Dermis blood vessel endothelial cell (primary cell): ENCODE data around the gene ADAM15. TPM values are rescaled to one million over a fixed set of nuclear protein-coding genes. Genes with fewer than 3 reads are reported as not detected.
A peak's percentile ranks its signal among the peaks of the same experiment; 100 is the strongest.

Source experiments
- DNase-seq: peaks from one replicate; pipeline ENCODE4 v3.0.0; 2010
- total RNA-seq: library from RNA; depleted of rRNA; stranded (reverse); fragments of >200 nt; gene quantifications from 2 replicates; pipeline ENCODE4 v1.2.3, GENCODE V29; 2014

The ADAM15 gene
- total RNA-seq, 1 donor from 2014 or later, result 289 TPM

DNA sequence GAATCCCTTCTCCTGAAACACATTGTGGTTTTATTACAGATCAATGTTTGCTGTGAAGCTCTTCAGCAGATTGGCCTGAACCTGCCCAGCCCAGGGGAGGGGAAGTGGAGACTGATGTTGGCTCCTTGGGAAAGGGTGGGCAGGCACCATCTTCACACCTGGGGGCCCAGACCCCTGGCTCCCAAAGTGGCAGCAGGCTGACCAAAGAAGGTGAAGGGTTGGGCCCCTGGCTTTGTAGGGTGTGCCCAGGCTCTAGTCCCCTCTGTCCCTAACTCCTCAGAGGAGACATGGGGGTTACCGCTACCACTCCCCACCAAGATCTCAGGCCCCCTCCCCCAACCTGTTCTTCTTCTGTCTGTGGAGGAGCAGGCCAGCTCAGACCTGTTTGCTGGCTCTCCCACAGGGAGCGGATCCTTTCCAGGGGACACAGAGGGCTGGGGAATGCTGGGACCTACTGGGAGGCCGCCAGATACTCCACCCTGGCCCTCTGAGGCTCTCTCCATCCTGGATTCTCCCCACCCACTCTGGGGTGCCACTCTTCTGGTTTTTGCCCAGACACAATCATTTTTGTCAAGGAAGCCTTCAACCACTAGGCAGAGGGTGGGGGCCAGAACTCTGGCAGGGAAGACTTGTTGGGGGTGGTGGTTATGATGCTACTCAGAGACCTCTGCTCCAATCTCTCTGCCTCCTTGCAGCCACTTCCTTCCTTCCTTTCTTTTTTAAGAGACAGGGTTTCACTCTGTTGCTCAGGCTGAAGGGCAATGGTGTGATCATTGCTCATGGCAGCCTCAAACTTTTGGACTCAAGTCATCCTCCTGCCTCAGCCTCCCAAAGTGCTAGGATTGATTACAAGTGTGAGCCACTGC is 22.5 kb downstream of the ADAM15 start:
- DNase-seq, result no peak

DNA sequence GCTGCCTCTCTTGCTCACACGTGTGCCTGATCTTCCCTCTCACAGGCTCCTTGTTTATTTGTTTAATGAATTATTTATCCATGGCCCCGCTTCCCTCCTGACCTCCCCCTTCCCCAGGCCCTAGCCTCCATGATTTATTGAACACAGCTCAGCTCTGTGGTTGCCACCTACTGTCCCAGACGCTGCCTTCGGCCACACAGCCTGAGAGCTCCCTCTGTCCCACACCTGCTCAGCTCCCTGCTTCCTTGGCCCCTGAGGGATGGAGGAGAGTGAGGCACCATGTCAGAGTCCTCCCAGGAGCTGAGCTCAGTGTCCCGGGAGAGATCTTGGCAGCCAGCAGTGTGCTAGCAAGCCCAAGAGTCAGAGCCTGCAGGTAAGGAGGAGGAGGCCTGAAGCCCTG is 24.4 kb downstream of the ADAM15 start:
- DNase-seq, result no peak

DNA sequence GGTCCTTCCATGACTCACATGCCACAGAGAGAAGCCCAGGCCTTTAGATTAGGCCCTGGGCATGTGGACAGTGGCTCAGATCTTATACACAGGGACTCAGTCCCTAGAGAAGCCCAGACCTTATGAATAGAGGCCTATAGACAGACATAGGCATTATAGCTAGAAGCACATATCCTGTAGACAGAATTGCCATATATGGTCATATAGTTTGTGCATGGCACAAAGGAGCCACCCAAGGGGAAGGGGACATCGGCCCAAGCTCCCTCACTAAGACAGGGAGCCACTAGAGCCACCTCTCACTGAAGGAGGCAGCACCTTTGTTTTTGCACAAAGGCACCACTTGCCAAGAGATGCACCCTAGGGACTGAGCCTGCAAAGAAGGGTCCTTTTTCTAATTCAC is 25.3 kb downstream of the ADAM15 start:
- no peak for DNase-seq

DNA sequence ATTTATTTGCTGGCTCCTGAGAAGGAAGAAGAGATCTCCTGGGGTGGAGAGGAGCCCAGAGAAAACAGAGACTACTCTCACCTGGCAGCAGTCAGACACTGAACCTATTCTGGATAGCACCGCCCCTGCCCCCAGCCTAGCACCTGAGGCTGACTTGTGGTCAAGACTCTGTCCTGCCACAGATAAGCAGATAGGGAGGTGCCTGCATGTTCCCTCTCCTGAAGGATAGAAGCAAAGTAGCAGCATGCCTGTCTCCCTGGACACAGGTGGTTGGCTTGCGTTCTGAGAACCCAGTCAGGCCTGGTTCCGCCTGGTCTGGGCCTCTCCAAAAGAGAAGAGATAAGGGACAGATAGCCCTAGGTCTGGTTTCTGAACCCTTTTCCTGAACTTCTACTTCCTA is 26.2 kb downstream of the ADAM15 start:
- no peak for DNase-seq

DNA sequence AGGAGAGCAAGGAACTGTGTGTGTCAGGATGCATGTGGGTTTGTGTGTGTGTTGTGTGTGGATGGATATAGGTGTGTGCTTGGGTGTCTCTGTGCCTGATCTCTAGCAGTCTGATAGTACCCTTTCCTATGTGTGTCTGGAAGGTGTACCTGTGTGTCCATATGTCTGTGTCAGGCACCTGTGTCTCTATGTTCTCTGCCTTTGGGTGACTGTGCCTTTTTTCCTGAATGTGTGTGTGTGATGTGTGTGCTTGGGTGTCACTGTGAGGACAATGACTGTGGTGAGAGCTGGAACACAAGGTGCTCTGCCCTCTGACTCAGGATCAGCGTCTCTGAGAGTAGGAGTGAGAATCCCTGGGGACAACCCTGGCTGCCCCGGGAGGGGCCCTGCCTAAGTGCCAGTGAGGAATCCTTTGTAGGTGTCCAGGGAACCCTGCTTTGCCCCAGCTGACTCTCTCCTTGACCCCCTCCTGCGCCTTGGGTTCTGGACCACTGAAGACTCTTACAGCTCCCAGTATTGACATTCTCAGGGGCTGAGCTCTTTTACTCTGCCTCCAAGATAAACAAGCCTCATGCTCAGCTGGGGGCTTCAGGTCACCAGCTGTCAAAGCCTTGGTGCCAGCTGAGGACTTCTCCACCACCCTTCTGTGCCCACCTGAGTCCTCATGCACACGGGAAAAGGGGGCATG is 26.8 kb downstream of the ADAM15 start:
- no peak for DNase-seq

DNA sequence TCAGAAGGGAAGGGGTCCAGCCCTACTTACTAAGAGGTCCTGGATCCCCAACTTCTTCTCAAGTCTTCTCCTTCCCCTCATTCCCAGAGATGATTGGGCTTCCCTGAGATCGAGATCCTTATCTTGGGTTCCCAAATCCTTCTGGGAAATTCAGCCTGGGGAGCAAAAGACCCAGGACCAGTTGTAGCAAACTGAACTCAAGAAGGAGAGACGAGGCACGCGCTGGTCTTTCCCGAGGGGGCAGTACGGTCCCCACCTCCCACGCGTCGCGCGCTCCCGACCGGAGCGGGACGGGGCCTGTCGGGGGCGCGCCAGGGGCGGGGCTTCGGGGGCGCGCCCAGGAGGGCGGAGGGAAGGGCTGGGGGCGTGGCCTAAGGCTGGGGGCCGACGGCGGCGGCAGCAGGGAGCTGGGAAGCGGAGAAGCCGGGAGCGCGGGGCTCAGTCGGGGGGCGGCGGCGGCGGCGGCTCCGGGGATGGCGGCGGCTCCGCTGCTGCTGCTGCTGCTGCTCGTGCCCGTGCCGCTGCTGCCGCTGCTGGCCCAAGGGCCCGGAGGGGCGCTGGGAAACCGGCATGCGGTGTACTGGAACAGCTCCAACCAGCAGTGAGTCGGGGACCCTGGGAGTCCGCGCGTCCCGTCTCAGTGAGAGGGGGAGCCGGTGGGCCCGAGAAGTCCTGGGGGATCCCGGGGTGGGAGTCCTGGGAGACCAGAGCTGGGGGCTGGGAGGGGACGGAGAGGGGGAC is 27.5 kb downstream of the ADAM15 start, which contains the start of gene EFNA3:
Gene EFNA3 (plus strand): TSS at position 369 of the 741 bp plus-strand sequence. CDS start 105 bp downstream, at position 474.
- DNase-seq, result peak; percentile 71

DNA sequence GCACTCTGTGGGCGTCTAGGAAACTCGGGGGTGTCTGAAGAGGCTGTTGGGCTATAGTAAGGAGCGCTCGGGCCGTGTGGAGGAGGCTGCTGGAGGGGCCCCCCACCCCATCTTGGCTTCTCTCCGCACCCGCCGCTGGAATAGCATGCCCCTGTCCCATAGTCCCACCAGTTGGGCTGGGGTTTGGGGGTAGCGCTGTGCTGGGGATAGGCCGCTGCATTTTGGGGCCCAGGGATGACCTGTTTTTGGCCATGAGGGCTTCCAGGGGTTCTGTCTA is 28.0 kb downstream of the ADAM15 start:
- DNase-seq, result no peak

DNA sequence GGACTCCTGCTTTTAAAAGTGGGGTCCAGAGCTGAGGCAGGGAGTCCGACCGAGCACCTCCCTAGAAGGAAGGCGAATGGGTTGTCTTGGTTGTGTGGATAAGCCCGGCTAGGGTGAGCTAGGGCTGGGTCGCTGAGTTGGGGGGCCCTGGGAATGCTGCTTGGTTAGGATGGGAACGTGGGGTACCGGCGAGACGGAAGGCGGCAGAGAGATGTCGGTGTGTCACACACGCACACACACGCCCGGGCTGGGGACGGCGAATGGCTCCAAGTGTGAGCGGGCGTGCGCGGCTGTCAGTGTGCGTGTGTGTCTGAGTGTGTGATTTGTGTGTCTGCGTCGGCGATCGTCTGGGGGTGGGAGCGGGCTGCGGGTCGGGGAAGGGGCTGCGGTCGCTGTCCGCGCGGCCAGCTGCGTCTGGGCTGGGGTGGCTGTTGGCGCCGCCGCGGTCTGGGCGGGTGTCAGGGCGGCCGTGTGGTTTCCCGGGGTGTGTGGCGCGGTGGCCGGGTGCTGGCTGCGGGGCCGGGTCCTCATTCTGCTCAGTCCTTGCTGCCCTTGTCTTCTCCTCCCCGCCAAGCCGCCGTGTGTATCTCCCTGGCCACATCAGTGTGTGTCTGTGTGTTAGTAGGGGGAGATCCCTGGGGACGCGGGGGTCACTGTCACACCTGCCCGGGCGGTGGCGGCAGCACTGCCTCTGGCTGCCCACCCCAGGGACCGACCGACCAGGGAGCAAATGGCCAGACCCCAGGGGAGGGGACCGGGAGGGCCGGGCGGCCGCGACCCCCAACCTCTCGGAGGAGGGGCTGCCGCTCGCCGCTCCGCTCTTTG is 28.6 kb downstream of the ADAM15 start:
- no peak for DNase-seq

DNA sequence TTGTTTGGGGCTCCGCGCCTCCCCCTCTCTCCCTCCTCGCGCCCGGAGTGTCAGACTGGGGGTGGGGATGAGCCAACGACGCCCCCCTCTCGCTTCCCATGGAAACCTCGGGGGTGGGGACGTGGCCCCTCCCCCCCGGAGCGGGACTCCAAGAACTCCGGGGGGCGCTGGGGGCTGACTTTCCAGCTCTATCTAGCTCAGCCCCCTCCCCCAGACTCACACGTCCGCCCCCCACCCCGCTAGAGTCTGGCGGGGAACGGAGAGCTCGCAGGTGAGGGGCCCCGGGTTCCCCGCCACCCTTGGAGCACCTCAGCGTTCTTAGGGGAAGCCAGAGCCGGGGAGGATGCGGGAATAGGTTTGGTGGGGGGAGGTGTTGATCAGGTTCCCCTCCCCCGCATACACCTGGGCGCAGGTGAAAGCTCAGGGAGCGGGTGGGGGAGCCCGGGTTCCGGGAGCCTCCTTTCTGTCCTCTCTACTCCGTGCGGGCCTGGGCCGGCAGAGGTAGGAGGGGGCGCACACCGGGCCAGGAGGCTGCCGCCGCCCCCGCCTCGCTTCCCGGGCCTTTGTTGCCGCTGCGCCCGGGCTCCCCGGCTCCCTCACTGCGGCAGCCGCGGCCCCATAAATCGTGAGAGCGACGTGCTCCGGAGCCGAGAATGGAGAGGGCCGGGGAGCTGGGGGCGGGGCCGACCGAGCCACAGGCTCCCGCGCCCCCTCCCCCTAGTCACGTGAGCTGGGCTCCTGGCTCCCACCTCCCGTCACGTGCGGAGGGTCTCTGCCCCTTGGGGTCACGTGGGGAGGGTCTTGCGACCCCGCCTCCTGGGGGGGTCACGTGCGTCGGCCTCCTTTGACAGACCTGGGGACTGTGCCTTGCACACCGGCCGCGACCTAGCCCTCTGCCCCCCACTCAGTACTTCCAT is 29.5 kb downstream of the ADAM15 start:
- DNase-seq, result no peak

DNA sequence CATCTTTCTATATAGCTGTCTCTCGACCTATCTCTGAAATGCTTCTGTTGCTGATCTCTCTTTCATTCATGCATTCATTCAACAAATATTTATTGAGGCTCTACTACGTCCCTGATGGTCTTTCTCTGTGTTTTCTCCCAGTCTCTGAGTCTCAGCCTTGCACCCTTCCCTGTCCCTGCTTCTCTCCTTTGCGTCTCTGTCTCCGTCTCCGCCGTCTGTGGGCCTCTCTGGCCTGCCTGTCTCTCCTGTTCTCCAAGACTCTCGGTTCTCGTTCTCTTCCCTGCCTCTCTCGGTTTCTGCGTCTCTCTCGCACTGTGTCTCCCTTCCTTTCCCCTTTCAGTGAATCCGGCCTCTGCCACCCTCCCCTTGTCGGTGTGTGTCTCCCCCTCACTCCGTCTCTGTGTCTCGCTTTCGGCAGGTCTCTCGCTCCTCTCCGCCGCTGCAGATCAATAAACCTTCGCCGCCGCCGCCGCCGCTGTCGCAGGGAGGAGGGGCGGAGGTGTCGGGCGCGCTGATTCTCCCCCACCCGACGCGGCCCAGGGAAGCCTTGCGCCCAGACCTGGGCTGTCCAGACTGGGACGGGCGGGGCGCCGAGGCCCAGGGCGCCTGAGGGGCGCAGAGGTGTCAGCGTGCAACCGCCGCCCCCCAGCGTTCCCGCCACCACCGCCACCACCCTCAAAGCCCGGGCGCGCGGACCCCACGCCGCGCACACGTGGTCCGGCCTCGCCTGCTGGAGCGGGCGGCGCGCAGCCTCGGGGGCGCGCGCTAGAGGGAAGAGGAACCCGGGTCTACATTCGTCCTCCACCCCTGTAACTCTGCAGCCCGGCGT is 30.6 kb downstream of the ADAM15 start:
- DNase-seq, result no peak

DNA sequence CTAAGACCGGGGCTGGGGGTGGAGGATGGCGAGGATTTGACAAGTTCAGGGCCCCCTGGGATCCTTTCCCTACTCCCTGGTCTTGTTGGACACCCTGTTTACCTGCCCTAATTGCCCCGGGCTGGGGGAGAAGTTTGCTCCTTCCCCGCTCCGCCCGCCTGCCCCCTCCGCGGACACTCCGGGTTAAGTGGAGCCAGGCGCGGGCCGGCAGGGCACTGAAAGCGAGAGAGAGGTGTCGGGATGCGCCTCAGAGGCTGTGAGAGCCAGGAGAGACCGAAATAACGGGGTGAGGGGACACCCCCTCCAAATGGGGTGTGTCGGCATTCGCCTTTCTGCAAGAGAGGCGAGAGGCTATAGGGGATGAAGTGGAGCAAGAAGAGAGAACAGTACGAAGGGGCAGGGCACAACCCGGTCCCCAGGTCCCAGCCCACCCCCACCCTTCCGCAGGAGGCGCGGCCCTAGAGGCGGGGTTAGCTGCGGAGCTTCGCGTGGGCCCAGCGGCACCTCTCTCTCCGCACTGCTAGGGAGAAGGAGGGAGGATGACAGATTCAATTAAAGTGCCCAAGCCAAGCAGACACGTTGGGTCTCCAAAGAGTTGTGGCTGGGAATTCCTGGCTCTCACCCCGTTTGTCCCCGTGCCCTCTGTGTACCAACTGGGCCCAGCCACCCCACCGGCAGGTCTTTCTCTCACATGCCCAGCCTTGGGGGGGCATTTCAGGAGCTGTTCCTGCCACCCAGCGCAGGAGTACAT is 31.4 kb downstream of the ADAM15 start:
- no peak for DNase-seq

DNA sequence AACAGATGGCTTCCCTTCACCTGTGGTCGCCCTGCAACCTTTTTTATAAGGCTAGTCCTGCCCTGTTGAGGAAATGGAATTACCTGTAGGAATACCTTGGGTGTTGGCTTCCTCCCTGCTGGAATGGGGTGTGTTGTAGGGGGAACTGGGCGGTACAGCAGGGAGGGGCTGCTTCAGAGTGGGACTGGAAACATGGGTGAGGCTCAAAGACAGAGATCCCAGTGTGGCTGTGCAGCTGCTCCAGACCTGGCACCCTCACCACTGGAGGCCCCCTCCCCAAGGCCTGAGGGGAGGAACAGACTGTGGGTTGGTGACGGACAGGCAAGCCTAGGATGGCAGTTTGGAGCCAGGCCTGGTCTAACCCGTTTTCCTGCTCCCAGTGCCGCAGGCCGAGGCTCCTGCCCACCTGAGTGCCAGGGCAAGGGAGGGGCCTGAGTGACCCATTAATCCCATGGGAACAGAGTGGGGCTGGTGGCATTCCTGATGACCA is 32.0 kb downstream of the ADAM15 start:
- DNase-seq, result no peak

DNA sequence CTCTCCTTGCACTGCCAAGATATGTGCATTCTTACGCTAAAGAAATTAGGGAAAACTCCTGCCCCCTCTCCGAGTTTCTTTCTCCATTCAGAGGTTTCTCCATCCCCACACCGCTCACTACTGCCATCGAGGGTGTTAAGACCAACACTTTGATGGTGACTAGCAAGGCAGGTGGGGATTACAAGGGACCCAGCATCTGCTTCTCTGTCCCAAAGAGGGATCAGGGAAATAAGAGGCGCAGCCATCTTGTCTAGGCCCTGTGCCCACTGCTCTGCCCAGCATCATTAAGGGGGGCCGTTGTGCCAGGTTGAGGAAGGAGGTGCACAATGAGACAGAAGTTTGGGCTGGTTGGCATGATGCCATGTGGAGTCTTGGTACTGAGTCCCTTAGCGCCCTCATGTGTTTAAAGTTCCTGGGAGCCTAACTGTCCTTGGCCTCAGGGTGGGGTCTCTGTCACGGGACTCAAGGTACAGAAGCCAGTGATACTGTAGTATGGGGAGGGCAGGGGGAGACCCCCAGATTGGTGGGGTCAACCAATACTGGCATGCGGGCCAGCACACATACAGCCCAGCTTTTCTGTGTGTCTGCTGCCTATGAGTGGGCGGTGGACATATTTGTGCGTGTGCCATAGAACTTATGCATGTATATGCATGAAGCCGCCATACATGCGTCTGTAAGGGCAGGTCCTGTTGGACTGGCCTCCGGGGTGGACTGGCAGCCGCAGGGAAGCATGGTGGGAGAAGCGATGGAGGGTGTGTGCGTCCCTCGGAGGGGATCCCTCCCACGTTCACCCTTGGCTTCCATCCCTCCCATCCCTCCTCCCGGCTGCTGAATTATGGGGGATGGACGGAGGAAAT is 33.0 kb downstream of the ADAM15 start:
- peak; percentile 47 for DNase-seq

DNA sequence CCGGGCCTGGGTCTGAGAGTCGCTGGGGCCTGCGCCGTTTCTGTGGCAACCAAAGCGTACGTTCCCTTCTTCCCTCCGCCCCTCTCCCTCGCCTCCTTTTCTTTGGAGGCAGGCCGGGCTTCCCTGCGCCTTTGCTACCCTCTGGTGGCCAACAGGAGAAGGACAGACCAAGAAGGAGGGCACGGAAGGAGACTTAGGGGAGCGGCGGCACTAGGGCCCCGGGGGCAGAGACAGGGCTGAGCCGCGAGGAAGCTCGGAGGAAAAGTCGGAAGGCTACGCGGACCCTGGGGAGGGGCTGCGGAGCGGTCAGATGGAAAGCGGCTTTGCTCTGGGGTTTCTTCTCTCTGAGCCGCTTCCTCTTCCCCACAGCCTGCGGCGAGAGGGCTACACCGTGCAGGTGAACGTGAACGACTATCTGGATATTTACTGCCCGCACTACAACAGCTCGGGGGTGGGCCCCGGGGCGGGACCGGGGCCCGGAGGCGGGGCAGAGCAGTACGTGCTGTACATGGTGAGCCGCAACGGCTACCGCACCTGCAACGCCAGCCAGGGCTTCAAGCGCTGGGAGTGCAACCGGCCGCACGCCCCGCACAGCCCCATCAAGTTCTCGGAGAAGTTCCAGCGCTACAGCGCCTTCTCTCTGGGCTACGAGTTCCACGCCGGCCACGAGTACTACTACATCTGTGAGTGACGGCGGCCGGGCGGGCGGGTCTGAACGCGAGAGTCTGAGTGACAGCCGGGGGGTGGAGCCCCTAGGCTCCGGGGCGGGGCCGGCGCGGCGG is 33.8 kb downstream of the ADAM15 start:
- peak; percentile 97 for DNase-seq

DNA sequence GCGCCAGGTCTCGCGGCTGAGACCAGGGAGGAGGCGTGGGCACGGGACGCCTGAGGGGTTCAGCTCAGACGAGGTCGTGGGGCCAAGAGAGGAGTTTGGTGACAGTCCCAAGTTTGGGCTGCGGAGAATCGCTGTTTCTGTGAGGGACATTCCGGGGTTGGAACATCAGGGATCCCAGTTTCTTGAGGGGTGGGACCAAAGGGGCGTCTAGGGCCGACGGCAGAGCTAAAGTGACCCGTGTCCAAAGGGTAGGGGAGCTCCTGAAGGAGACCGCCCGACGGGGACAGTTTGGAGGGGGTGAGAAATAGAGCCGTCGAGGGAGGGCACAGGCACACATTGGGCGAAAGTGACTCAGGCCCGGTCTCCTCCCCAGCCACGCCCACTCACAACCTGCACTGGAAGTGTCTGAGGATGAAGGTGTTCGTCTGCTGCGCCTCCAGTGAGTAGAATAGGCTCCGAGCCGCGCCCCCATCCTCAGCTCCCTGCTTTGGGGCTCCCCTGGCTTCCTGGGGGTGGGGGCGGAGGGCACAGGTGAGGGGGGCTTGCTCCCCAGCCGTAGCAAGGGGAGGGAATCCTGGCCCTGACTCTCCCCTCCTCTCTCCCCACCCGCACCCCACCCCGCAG is 34.5 kb downstream of the ADAM15 start:
- peak; percentile 41 for DNase-seq

DNA sequence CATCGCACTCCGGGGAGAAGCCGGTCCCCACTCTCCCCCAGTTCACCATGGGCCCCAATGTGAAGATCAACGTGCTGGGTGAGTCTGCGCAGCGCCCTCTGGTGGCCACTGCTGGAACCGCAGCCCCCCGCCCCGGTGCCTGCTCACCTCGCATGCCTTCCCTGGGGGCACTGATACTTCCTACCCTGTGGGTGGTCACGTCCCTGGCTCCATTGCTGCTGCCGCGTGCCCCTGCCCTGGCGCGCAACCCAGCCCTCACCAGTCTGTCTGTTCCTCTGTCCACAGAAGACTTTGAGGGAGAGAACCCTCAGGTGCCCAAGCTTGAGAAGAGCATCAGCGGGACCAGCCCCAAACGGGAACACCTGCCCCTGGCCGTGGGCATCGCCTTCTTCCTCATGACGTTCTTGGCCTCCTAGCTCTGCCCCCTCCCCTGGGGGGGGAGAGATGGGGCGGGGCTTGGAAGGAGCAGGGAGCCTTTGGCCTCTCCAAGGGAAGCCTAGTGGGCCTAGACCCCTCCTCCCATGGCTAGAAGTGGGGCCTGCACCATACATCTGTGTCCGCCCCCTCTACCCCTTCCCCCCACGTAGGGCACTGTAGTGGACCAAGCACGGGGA is 35.1 kb downstream of the ADAM15 start:
- peak; percentile 77 for DNase-seq
